BJ (cell line): ENCODE results near the gene ICAM5. TPM values are rescaled to one million over a fixed set of nuclear protein-coding genes. Genes with fewer than 3 reads are reported as not detected.

Experiments used
- CTCF ChIA-PET: fragments of 350-600 bp; formaldehyde crosslinking; extraction: SDS; loops from one replicate; lab custom pipeline; 2021; ENCODE audit warnings: antibody characterized with exemption, inconsistent platforms; lab: Yijun Ruan, JAX
- POLR2A ChIA-PET: fragments of 300-600 bp; sonication (Branson Sonifier 250); formaldehyde crosslinking; extraction: SDS; loops from one replicate; lab custom pipeline; 2021; ENCODE audit warnings: antibody characterized with exemption; lab: Charles Lee
- DNase-seq: peaks from one replicate; pipeline ENCODE4 v3.0.0-alpha.2; 2011; ENCODE audit warnings: low read depth
- H3K27me3 ChIP-seq: 2 replicates; pipeline ENCODE4 v1.6.0; 2011; ENCODE audit warnings: low read length; ENCODE audit not compliant: control insufficient read depth, insufficient read depth
- H3K36me3 ChIP-seq: 2 replicates; pipeline ENCODE4 v1.5.1; 2011; ENCODE audit warnings: low read length; ENCODE audit not compliant: control insufficient read depth, insufficient read depth
- H3K4me3 ChIP-seq: 2 replicates; pipeline ENCODE4 v1.5.1; 2011; ENCODE audit warnings: low read depth, mild to moderate bottlenecking, control low read depth, low read length
- polyA plus RNA-seq: library from polyadenylated mRNA; depleted of rRNA; stranded (reverse); fragments of >200 nt; gene quantifications from 2 replicates; pipeline ENCODE4 v1.2.3, GENCODE V29; 2011
- TF ChIP-seq, protein P1 (sequence below): IDR thresholded peaks from 2 replicates; pipeline ENCODE4 v1.5.1; 2011; ENCODE audit warnings: low read depth, mild to moderate bottlenecking, control low read depth, inconsistent platforms, low read length, moderate library complexity; ENCODE audit not compliant: insufficient read depth

Gene ICAM5
- polyA plus RNA-seq, 1 experiment: 9.2 TPM

DNA sequence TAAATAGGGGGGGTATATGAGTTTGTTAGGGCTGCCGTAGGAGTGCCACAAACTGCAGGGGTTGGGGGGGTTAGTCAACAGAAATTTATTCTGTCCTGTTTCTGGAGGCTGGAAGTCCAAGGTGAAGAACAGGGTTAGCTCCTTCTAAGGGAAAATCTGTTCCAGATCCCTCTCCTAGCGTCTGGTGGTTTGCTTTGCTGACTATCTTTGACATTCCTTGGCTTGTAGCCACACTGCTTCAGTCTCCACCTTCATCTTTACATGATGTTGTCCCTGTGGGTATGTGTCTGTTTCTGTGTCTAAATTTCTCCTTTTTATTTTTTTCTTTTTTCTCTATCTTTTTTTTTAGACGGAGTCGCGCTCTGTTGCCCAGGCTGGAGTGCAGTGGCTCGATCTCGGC is 27.0 kb upstream of the ICAM5 start:
- no peak for DNase-seq

DNA sequence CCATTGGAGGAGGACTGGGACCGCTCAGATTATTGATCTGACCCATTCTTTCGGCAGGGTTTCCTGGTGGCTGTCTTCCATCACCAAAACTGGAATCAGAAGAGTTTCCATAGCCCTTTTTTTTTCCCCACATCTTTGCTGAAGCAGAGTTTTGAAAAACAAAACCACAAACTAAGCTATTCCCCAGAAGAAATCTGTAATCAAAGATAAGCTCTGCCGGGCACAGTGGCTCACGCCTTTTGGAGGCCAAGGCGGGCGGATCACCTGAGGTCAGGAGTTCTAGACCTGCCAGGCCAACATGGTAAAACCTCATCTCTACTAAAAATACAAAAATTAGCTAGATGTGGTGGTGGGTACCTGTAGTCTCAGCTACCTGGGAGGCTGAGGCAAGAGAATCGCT is 23.0 kb upstream of the ICAM5 start:
- TF ChIP-seq, protein P1, sequence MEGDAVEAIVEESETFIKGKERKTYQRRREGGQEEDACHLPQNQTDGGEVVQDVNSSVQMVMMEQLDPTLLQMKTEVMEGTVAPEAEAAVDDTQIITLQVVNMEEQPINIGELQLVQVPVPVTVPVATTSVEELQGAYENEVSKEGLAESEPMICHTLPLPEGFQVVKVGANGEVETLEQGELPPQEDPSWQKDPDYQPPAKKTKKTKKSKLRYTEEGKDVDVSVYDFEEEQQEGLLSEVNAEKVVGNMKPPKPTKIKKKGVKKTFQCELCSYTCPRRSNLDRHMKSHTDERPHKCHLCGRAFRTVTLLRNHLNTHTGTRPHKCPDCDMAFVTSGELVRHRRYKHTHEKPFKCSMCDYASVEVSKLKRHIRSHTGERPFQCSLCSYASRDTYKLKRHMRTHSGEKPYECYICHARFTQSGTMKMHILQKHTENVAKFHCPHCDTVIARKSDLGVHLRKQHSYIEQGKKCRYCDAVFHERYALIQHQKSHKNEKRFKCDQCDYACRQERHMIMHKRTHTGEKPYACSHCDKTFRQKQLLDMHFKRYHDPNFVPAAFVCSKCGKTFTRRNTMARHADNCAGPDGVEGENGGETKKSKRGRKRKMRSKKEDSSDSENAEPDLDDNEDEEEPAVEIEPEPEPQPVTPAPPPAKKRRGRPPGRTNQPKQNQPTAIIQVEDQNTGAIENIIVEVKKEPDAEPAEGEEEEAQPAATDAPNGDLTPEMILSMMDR: no peak
- CTCF ChIA-PET: interaction anchor here (0.7 to 8.5 kb wide), 5 partner anchors 35 to 137 kb away, joined by 3 to 228 read pairs (median 3); partner anchors contain the start of genes CDC37 and TYK2
- Histone ChIP-seq H3K36me3 (no peaks in the 10 kb centered on the region), H3K27me3 (no peaks in the 10 kb centered on the region), H3K4me3 (no peak overlapping the region)
- POLR2A ChIA-PET: no interaction called here
- no peak for DNase-seq

More for the DNA sequence above, 27.0 kb upstream of the ICAM5 start:
- ChIA-PET POLR2A (no interaction called here), CTCF (interaction anchor here (1.6 to 7.8 kb wide), 3 partner anchors 125 to 153 kb away, joined by 3 to 86 read pairs (median 68); no protein-coding TSS in a partner anchor)
- Histone ChIP-seq H3K27me3 (no peaks in the 10 kb centered on the region), H3K36me3 (peaks cover 8% of the 10 kb centered on the region), H3K4me3 (no peak overlapping the region)
- TF ChIP-seq, protein P1: no peak

DNA sequence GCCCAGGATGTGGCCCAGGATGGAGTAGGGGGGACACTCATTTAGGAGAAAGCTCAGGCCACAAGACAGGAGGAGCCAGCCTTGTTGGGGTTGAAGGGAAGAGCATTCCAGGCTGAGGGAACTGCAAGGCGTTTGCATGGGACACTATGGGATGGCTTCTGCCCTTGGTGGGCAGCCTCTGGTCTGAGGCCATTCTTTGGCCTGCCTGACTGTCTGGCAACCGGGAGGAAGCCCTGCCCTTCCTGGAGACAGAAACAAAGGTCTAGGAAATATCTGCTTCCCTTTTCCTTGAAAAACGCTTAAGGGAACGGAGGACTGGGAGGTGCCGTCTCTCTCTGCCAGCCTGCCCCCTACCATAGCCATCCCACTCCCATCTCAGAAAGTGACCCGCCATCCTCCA is 21.7 kb upstream of the ICAM5 start:
- TF ChIP-seq, protein P1: no peak
- no peaks in the 10 kb centered on the region for H3K36me3 ChIP-seq
- H3K27me3 ChIP-seq: no peaks in the 10 kb centered on the region
- H3K4me3 ChIP-seq: no peak overlapping the region
- ChIA-PET POLR2A (no interaction called here), CTCF (interaction anchor here (0.5 to 8.5 kb wide), 11 partner anchors 9 to 135 kb away, joined by 3 to 228 read pairs (median 4); partner anchors contain the start of genes CDC37, ICAM4, ICAM5 and TYK2)
- DNase-seq: no peak

DNA sequence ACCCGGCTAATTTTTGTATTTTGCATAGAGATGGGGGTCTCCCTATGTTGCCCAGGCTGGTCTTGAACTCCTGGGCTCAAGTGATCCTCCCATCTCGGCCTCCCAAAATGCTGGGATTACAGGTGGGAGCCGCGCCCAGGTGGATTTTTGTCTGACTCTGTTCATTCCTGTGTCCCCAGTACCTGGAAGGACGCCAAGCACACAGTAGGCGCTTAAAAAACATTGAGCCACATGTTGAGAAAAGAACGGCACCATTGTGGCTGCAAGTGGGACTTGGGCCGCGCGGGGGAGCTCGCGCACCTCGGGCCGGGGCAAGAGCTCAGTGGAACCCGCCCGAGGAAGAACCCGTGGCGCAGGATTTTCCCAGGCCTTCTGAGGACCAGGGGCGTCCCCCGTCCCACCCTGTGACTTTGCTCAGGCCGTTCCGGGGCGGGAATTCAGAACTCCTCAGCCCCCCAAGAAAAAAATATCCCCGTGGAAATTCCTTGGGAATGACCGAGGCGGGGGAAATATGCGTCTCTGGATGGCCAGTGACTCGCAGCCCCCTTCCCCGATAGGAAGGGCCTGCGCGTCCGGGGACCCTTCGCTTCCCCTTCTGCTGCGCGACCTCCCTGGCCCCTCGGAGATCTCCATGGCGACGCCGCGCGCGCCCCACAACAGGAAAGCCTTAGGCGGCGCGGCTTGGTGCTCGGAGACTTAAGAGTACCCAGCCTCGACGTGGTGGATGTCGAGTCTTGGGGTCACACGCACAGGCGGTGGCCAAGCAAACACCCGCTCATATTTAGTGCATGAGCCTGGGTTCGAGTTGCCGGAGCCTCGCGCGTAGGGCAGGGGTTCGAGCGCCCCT is 20.2 kb upstream of the ICAM5 start:
- TF ChIP-seq, protein P1: peak; percentile 97
- no peak for DNase-seq
- Histone ChIP-seq H3K36me3 (no peaks in the 10 kb centered on the region), H3K27me3 (no peaks in the 10 kb centered on the region), H3K4me3 (no peak overlapping the region; the same call in 1 of the 2 replicates)
- ChIA-PET POLR2A (interaction anchor here (0.5 to 1.4 kb wide), 2 partner anchors 20 to 119 kb away, joined by 4 to 5 read pairs; partner anchors contain the start of gene ICAM5), CTCF (interaction anchor here (0.8 to 8.5 kb wide), 24 partner anchors 9 to 344 kb away, joined by 3 to 228 read pairs (median 5); partner anchors contain the start of genes CDC37, ICAM4, ICAM5 and TYK2)

DNA sequence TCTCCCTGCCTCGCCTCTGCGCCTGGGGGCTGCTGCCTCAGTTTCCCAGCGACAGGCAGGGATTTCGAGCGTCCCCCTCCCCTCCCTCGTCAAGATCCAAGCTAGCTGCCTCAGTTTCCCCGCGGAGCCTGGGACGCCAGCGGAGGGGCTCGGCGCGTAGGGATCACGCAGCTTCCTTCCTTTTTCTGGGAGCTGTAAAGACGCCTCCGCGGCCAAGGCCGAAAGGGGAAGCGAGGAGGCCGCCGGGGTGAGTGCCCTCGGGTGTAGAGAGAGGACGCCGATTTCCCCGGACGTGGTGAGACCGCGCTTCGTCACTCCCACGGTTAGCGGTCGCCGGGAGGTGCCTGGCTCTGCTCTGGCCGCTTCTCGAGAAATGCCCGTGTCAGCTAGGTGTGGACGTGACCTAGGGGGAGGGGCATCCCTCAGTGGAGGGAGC is 19.6 kb upstream of the ICAM5 start:
- no peak for DNase-seq
- POLR2A ChIA-PET: interaction anchor here (0.9 to 1.4 kb wide), 2 partner anchors 21 to 119 kb away, joined by 3 to 5 read pairs; no protein-coding TSS in a partner anchor
- Histone ChIP-seq H3K27me3 (no peaks in the 10 kb centered on the region), H3K4me3 (peak overlapping the region; percentile 46), H3K36me3 (no peaks in the 10 kb centered on the region)
- TF ChIP-seq, protein P1: no peak
- CTCF ChIA-PET: interaction anchor here (0.7 to 8.5 kb wide), 18 partner anchors 8 to 345 kb away, joined by 3 to 228 read pairs (median 6); partner anchors contain the start of genes CDC37, ICAM4, ICAM5 and RAVER1
